ENCODE results near the gene SLC16A9. TPM values are rescaled to one million over a fixed set of nuclear protein-coding genes. Genes with fewer than 3 reads are reported as not detected.
"Not testable (repeated sequence)": the region's sequence is repeated elsewhere in the genome, so short reads cannot be mapped to it uniquely, and the experiment has no call there.

Gene SLC16A9
- total and polyA plus RNA-seq, 12 donors, result 0.12 to 3.3 (median 2.0) TPM

- H3K27ac ChIP-seq, result no peak overlapping the region
- intact Hi-C loops (cut with DNase I), result no loop called here
- H3K4me3 ChIP-seq, result no peak overlapping the region
- WGBS, 2 donors, result 90% methylated on average over 5 of the region's 5 CpGs
- no peak for ATAC-seq
- TF ChIP-seq CTCF (IDR thresholded peaks at IDR 0.05), result no peak
- peaks cover 0 to 1% (median 0%) of the 10 kb centered on the region in 7 donors for H3K27me3 ChIP-seq
- no peak for DNase-seq
- H3K9me3 ChIP-seq, result no peaks in the 10 kb centered on the region
- H3K4me1 ChIP-seq, result no peaks in the 10 kb centered on the region
- no peaks in the 10 kb centered on the region for H3K36me3 ChIP-seq
Observed at GRCh38 chr10:59741583-59741982, 31.9 kb upstream of the SLC16A9 start.

- intact Hi-C loops (cut with DNase I), result no loop called here
- no peak for TF ChIP-seq CTCF (IDR thresholded peaks at IDR 0.05)
- H3K27ac ChIP-seq, result no peak overlapping the region
- no peaks in the 10 kb centered on the region for H3K27me3 ChIP-seq
- H3K36me3 ChIP-seq, result no peaks in the 10 kb centered on the region
- H3K9me3 ChIP-seq, result no peaks in the 10 kb centered on the region
- DNase-seq, result no peak
- ATAC-seq, result no peak
- no peaks in the 10 kb centered on the region for H3K4me1 ChIP-seq
- H3K4me3 ChIP-seq, result no peak overlapping the region
Observed at GRCh38 chr10:59741048-59741447, 31.4 kb upstream of the SLC16A9 start.

GRCh38 chr10:59736749-59737148 is 27.1 kb upstream of the SLC16A9 start:
- intact Hi-C loops (cut with DNase I), result no loop called here
- no peak for DNase-seq
- ATAC-seq, result no peak
- H3K27me3 ChIP-seq, result no peaks in the 10 kb centered on the region
- H3K4me1 ChIP-seq, result no peaks in the 10 kb centered on the region
- no peak overlapping the region for H3K4me3 ChIP-seq
- H3K27ac ChIP-seq, result no peak overlapping the region
- H3K36me3 ChIP-seq, result no peaks in the 10 kb centered on the region
- 81 to 85% methylated on average over 1 of the region's 1 CpG for WGBS, 2 donors
- no peaks in the 10 kb centered on the region for H3K9me3 ChIP-seq
- no peak for TF ChIP-seq CTCF (IDR thresholded peaks at IDR 0.05)

GRCh38 chr10:59735296-59735695 is 25.6 kb upstream of the SLC16A9 start:
- H3K4me1 ChIP-seq, result no peaks in the 10 kb centered on the region
- no peak for TF ChIP-seq CTCF (IDR thresholded peaks at IDR 0.05)
- H3K27ac ChIP-seq, result no peak overlapping the region
- 62 to 74% methylated on average over 1 of the region's 1 CpG for WGBS, 2 donors
- H3K27me3 ChIP-seq, result no peaks in the 10 kb centered on the region
- intact Hi-C loops (cut with DNase I), result no loop called here
- ATAC-seq (no peak), DNase-seq (no peak)
- H3K9me3 ChIP-seq, result no peaks in the 10 kb centered on the region
- H3K4me3 ChIP-seq, result no peak overlapping the region
- H3K36me3 ChIP-seq, result no peaks in the 10 kb centered on the region

- 82 to 92% methylated on average over 3 of the region's 3 CpGs for WGBS, 2 donors
- H3K36me3 ChIP-seq, result no peaks in the 10 kb centered on the region
- TF ChIP-seq CTCF (IDR thresholded peaks at IDR 0.05), result no peak
- H3K9me3 ChIP-seq, result no peaks in the 10 kb centered on the region
- H3K4me3 ChIP-seq, result no peak overlapping the region
- ATAC-seq, result no peak
- intact Hi-C loops (cut with DNase I), result no loop called here
- H3K27ac ChIP-seq, result no peak overlapping the region
- no peaks in the 10 kb centered on the region for H3K27me3 ChIP-seq
- H3K4me1 ChIP-seq, result no peaks in the 10 kb centered on the region
- no peak for DNase-seq
Observed at GRCh38 chr10:59734014-59734462, 24.4 kb upstream of the SLC16A9 start.

GRCh38 chr10:59733321-59734013 is 23.8 kb upstream of the SLC16A9 start:
- H3K27me3 ChIP-seq; H3K36me3 ChIP-seq; H3K27ac ChIP-seq; intact Hi-C loops (cut with DNase I); ATAC-seq; DNase-seq; H3K9me3 ChIP-seq; H3K4me3 ChIP-seq; H3K4me1 ChIP-seq: not testable (repeated sequence)
- WGBS, 2 donors, result 92 to 95% methylated on average over 16 of the region's 16 CpGs

GRCh38 chr10:59732849-59733248 is 23.2 kb upstream of the SLC16A9 start:
- H3K27me3 ChIP-seq; H3K36me3 ChIP-seq; H3K4me3 ChIP-seq; intact Hi-C loops (cut with DNase I); H3K27ac ChIP-seq; H3K4me1 ChIP-seq; H3K9me3 ChIP-seq; DNase-seq; ATAC-seq: not testable (repeated sequence)
- 86 to 97% methylated on average over 4 of the region's 4 CpGs for WGBS, 2 donors
